ENCODE measurements around the gene IDH2. TPM values are rescaled to one million over a fixed set of nuclear protein-coding genes. Genes with fewer than 3 reads are reported as not detected.

IDH2 gene
- total and polyA plus RNA-seq, 2 of the 13 experiments (the other 11 are each of a cell fraction or from before 2014, with no cell fraction given) = 121 to 145 TPM

- TF ChIP-seq CBX2 (IDR thresholded peaks at IDR 0.05; ENCODE audit: low read depth, low read length) (no peak), CBX2 (CRISPR knock-in tag; IDR thresholded peaks at IDR 0.05; ENCODE audit: low read depth) (no peak), ZSCAN25 (CRISPR knock-in tag; IDR thresholded peaks at IDR 0.05) (no peak), ZNF839 (CRISPR knock-in tag; IDR thresholded peaks at IDR 0.05; ENCODE audit: borderline replicate concordance) (no peak), ZNF562 (CRISPR knock-in tag; IDR thresholded peaks at IDR 0.05; ENCODE audit: borderline replicate concordance) (no peak), SAP130 (CRISPR knock-in tag; IDR thresholded peaks at IDR 0.05; ENCODE audit: low read depth) (peak; percentile 22; the same call in 1 of the 2 replicates), SOX6 (IDR thresholded peaks at IDR 0.05) (no peak), SOX6 (CRISPR knock-in tag; IDR thresholded peaks at IDR 0.05) (no peak), ZNF75D (CRISPR knock-in tag; IDR thresholded peaks at IDR 0.05; ENCODE audit: borderline replicate concordance) (no peak), RORA (CRISPR knock-in tag; IDR thresholded peaks at IDR 0.05) (no peak), ZFP91 (CRISPR knock-in tag; IDR thresholded peaks at IDR 0.05; ENCODE audit: borderline replicate concordance) (no peak), ZNF275 (CRISPR knock-in tag; IDR thresholded peaks at IDR 0.05; ENCODE audit: borderline replicate concordance) (no peak), SKI (IDR thresholded peaks at IDR 0.05; ENCODE audit: partially characterized antibody) (no peak), BCL6 (CRISPR knock-in tag; IDR thresholded peaks at IDR 0.05) (no peak), HOXA3 (CRISPR knock-in tag; IDR thresholded peaks at IDR 0.05) (no peak), HNF4A (CRISPR knock-in tag; IDR thresholded peaks at IDR 0.05) (no peak), POGK (CRISPR knock-in tag; conservative IDR thresholded peaks at IDR 0.05) (no peak), MAFF (IDR thresholded peaks at IDR 0.05; ENCODE audit: low read depth, low read length) (no peak), ATF7 (IDR thresholded peaks at IDR 0.05) (no peak), ATF7 (CRISPR knock-in tag; IDR thresholded peaks at IDR 0.05) (no peak), SP5 (CRISPR knock-in tag; IDR thresholded peaks at IDR 0.05; ENCODE audit: borderline replicate concordance, low read depth) (no peak)
- TF ChIP-seq, protein P1, sequence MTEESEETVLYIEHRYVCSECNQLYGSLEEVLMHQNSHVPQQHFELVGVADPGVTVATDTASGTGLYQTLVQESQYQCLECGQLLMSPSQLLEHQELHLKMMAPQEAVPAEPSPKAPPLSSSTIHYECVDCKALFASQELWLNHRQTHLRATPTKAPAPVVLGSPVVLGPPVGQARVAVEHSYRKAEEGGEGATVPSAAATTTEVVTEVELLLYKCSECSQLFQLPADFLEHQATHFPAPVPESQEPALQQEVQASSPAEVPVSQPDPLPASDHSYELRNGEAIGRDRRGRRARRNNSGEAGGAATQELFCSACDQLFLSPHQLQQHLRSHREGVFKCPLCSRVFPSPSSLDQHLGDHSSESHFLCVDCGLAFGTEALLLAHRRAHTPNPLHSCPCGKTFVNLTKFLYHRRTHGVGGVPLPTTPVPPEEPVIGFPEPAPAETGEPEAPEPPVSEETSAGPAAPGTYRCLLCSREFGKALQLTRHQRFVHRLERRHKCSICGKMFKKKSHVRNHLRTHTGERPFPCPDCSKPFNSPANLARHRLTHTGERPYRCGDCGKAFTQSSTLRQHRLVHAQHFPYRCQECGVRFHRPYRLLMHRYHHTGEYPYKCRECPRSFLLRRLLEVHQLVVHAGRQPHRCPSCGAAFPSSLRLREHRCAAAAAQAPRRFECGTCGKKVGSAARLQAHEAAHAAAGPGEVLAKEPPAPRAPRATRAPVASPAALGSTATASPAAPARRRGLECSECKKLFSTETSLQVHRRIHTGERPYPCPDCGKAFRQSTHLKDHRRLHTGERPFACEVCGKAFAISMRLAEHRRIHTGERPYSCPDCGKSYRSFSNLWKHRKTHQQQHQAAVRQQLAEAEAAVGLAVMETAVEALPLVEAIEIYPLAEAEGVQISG (CRISPR knock-in tag; IDR thresholded peaks at IDR 0.05) = no peak
- TF ChIP-seq, protein P2, sequence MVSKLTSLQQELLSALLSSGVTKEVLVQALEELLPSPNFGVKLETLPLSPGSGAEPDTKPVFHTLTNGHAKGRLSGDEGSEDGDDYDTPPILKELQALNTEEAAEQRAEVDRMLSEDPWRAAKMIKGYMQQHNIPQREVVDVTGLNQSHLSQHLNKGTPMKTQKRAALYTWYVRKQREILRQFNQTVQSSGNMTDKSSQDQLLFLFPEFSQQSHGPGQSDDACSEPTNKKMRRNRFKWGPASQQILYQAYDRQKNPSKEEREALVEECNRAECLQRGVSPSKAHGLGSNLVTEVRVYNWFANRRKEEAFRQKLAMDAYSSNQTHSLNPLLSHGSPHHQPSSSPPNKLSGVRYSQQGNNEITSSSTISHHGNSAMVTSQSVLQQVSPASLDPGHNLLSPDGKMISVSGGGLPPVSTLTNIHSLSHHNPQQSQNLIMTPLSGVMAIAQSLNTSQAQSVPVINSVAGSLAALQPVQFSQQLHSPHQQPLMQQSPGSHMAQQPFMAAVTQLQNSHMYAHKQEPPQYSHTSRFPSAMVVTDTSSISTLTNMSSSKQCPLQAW (CRISPR knock-in tag; IDR thresholded peaks at IDR 0.05) = peak; percentile 58
Observed at GRCh38 chr15:90126022-90126421, 23.8 kb upstream of the IDH2 start (continued).
